ENCODE measurements around the gene MED22. TPM values are rescaled to one million over a fixed set of nuclear protein-coding genes. Genes with fewer than 3 reads are reported as not detected.
A peak's percentile ranks its signal among the peaks of the same experiment; 100 is the strongest.
"Not testable (repeated sequence)": the region's sequence is repeated elsewhere in the genome, so short reads cannot be mapped to it uniquely, and the experiment has no call there.

MED22 gene
- total and polyA plus RNA-seq, 2 donors (not counting 1 experiment from before 2014, with no cell fraction given): 13.9 to 17.8 TPM

GRCh38 chr9:133377721-133378216, 29.8 kb upstream of the MED22 start:
- Histone ChIP-seq H3K4me2 (ENCODE audit: extremely low read depth, insufficient read depth, low read length) (no peak overlapping the region), H4K20me1 (ENCODE audit: control insufficient read depth, extremely low read depth, insufficient read depth, low read length) (no peaks in the 10 kb centered on the region), H3K4me1 (ENCODE audit: control insufficient read depth, extremely low read depth, insufficient read depth, low read length) (peaks cover 2% of the 10 kb centered on the region), H3K27ac (ENCODE audit: insufficient read depth, low read length) (no peak overlapping the region), H3K36me3 (ENCODE audit: control insufficient read depth, insufficient read depth, low read length) (peaks cover 4% of the 10 kb centered on the region), H3K27me3 (ENCODE audit: control insufficient read depth, insufficient read depth, low read length) (no peaks in the 10 kb centered on the region), H3K9me3 (ENCODE audit: control insufficient read depth, insufficient read depth, low read depth, low read length) (no peaks in the 10 kb centered on the region), H3K4me3 (replicated peaks in 1 of 4; ENCODE audit: control extremely low read depth in 1 of 4, insufficient read depth in 1 of 4, low read depth in 3 of 4, low read length in 4 of 4) (no peak overlapping the region), H3K79me2 (ENCODE audit: control insufficient read depth, insufficient read depth, low read length) (peaks cover 30% of the 10 kb centered on the region), H3K9ac (ENCODE audit: insufficient read depth, low read length) (no peak overlapping the region), H2AFZ (ENCODE audit: low read length) (no peak overlapping the region)
- no peak for DNase-seq (ENCODE audit: low read depth in 2 of 2)
- no peak for TF ChIP-seq EZH2 (IDR thresholded peaks at IDR 0.05; ENCODE audit: low read length, missing control alignments)
- TF ChIP-seq CTCF (conservative IDR thresholded peaks at IDR 0.05 in 1 of 2, IDR thresholded peaks at IDR 0.05 in 1 of 2; ENCODE audit: low read depth in 1 of 2, low read length in 2 of 2): no peak

GRCh38 chr9:133377280-133377679, 29.3 kb upstream of the MED22 start:
- H3K9ac ChIP-seq (ENCODE audit: insufficient read depth, low read length); H3K27ac ChIP-seq (ENCODE audit: insufficient read depth, low read length); H3K4me2 ChIP-seq (ENCODE audit: extremely low read depth, insufficient read depth, low read length): not testable (repeated sequence)

GRCh38 chr9:133375724-133376654, 28.1 kb upstream of the MED22 start, which contains the start of the genes STKLD1 and SURF4:
Gene STKLD1, plus strand, starts transcription at chr9:133376366. Its CDS starts 108 bp downstream, at chr9:133376474.
Gene SURF4, minus strand, starts transcription at chr9:133376060. Its CDS starts 91 bp downstream, at chr9:133375969.
- Histone ChIP-seq H3K9me3 (ENCODE audit: control insufficient read depth, insufficient read depth, low read depth, low read length) (no peaks in the 10 kb centered on the region), H3K36me3 (ENCODE audit: control insufficient read depth, insufficient read depth, low read length) (peaks cover 10% of the 10 kb centered on the region), H3K4me1 (ENCODE audit: control insufficient read depth, extremely low read depth, insufficient read depth, low read length) (peaks cover 6% of the 10 kb centered on the region), H3K79me2 (ENCODE audit: control insufficient read depth, insufficient read depth, low read length) (peaks cover 48% of the 10 kb centered on the region), H3K4me2 (ENCODE audit: extremely low read depth, insufficient read depth, low read length) (peak within 1 kb of the TSS; percentile 77), H3K27me3 (ENCODE audit: control insufficient read depth, insufficient read depth, low read length) (no peaks in the 10 kb centered on the region), H3K9ac (ENCODE audit: insufficient read depth, low read length) (peak within 1 kb of the TSS; percentile 97), H3K27ac (ENCODE audit: insufficient read depth, low read length) (peak within 1 kb of the TSS; percentile 98), H4K20me1 (ENCODE audit: control insufficient read depth, extremely low read depth, insufficient read depth, low read length) (peaks cover 5% of the 10 kb centered on the region), H2AFZ (ENCODE audit: low read length) (peak within 1 kb of the TSS; percentile 24), H3K4me3 (replicated peaks in 1 of 4; ENCODE audit: control extremely low read depth in 1 of 4, insufficient read depth in 1 of 4, low read depth in 3 of 4, low read length in 4 of 4) (peak within 1 kb of the TSS; percentile 79 to 100 (median 96))
- DNase-seq (ENCODE audit: low read depth in 2 of 2): peak; percentile 96
- TF ChIP-seq EZH2 (IDR thresholded peaks at IDR 0.05; ENCODE audit: low read length, missing control alignments) (no peak), CTCF (conservative IDR thresholded peaks at IDR 0.05 in 1 of 2, IDR thresholded peaks at IDR 0.05 in 1 of 2; ENCODE audit: low read depth in 1 of 2, low read length in 2 of 2) (no peak)

More at GRCh38 chr9:133377280-133377679, 29.3 kb upstream of the MED22 start:
- H3K4me1 ChIP-seq (ENCODE audit: control insufficient read depth, extremely low read depth, insufficient read depth, low read length); H4K20me1 ChIP-seq (ENCODE audit: control insufficient read depth, extremely low read depth, insufficient read depth, low read length); H3K36me3 ChIP-seq (ENCODE audit: control insufficient read depth, insufficient read depth, low read length); H3K9me3 ChIP-seq (ENCODE audit: control insufficient read depth, insufficient read depth, low read depth, low read length); H3K27me3 ChIP-seq (ENCODE audit: control insufficient read depth, insufficient read depth, low read length); DNase-seq (ENCODE audit: low read depth in 2 of 2); H2AFZ ChIP-seq (ENCODE audit: low read length): not testable (repeated sequence)
- Histone ChIP-seq H3K79me2 (ENCODE audit: control insufficient read depth, insufficient read depth, low read length) (peaks cover 35% of the 10 kb centered on the region), H3K4me3 (replicated peaks in 1 of 4; ENCODE audit: control extremely low read depth in 1 of 4, insufficient read depth in 1 of 4, low read depth in 3 of 4, low read length in 4 of 4) (peak overlapping the region in 1 of 4 experiments; percentile 99)
